T-helper 1 cell treated with Interleukin-12 subunit alpha and Interleukin-12 subunit beta and Interleukin-4 antibody, amounts not matched to agents 30 μg/mL and 1 μg/mL, for 36 hours (primary cell): ENCODE measurements around the gene OLFM1.
"Not testable (repeated sequence)": the region's sequence is repeated elsewhere in the genome, so short reads cannot be mapped to it uniquely, and the experiment has no call there.

Experiments
- H3K27ac Mint-ChIP-seq: one replicate; pipeline ENCODE4 v1.8.0; 2021; ENCODE audit warnings: mild to moderate bottlenecking, mixed read lengths
- H3K27me3 Mint-ChIP-seq: one replicate; pipeline ENCODE4 v1.8.0; 2021; ENCODE audit warnings: low read depth, mixed read lengths
- H3K36me3 Mint-ChIP-seq: one replicate; pipeline ENCODE4 v1.8.0; 2021; ENCODE audit warnings: low read depth, mixed read lengths
- H3K4me1 Mint-ChIP-seq: one replicate; pipeline ENCODE4 v1.8.0; 2021; ENCODE audit warnings: low read depth, mixed read lengths
- H3K4me3 Mint-ChIP-seq: one replicate; pipeline ENCODE4 v1.8.0; 2021; ENCODE audit warnings: mild to moderate bottlenecking, moderate library complexity, mixed read lengths
- H3K9me3 Mint-ChIP-seq: one replicate; pipeline ENCODE4 v1.8.0; 2021; ENCODE audit warnings: mixed read lengths

OLFM1 gene

GRCh38 chr9:135157856-135158563 lies 70.5 kb downstream of the OLFM1 start:
- Mint-ChIP-seq H3K36me3 (no peaks in the 10 kb centered on the region), H3K4me3 (no peak overlapping the region), H3K9me3 (no peaks in the 10 kb centered on the region), H3K4me1 (no peaks in the 10 kb centered on the region), H3K27me3 (peaks cover 4% of the 10 kb centered on the region), H3K27ac (no peak overlapping the region)

DNA sequence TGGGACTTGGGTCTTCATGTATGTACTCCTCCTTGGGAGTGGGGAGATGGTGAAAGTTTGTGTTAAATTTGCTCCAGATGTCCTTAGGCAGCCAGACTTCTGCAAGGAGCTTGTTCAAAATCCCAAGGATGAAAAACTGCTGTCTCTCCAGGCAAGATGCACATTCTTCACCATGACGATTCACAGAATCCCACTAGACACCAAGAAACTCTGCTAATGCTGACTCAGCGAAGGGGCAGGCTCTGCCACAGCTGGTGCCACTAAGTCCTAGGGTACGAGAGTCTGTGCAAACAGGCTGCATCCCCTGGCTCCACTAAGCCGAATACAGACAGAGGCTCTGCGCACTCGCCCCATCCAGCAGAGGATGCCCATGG lies 71.1 kb downstream of the OLFM1 start:
- Mint-ChIP-seq H3K4me3 (no peak overlapping the region), H3K27ac (no peak overlapping the region), H3K36me3 (no peaks in the 10 kb centered on the region), H3K4me1 (no peaks in the 10 kb centered on the region), H3K9me3 (no peaks in the 10 kb centered on the region), H3K27me3 (peaks cover 4% of the 10 kb centered on the region)

DNA sequence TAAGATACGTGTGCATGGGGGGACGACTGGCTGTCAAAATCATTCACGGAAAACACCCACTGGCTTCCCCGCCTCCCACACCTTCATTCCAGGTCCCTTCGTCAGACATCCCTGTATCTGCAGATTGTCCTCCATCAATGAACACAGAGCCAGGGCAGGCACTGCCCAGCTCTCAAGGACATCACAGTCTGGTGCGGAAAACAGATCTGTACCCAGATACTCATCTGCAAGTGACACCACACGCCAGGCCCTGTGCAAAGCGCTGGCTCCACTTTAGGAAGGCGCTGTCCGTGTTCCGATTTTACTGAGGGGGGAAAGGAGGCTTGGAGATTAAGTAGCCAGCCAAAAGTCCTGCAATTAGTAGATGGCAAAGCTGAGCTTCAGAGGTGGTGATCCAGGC lies 72.3 kb downstream of the OLFM1 start:
- no peaks in the 10 kb centered on the region for H3K9me3 Mint-ChIP-seq
- H3K36me3 Mint-ChIP-seq: no peaks in the 10 kb centered on the region
- no peaks in the 10 kb centered on the region for H3K4me1 Mint-ChIP-seq
- H3K4me3 Mint-ChIP-seq: no peak overlapping the region
- peaks cover 4% of the 10 kb centered on the region for H3K27me3 Mint-ChIP-seq
- H3K27ac Mint-ChIP-seq: no peak overlapping the region

DNA sequence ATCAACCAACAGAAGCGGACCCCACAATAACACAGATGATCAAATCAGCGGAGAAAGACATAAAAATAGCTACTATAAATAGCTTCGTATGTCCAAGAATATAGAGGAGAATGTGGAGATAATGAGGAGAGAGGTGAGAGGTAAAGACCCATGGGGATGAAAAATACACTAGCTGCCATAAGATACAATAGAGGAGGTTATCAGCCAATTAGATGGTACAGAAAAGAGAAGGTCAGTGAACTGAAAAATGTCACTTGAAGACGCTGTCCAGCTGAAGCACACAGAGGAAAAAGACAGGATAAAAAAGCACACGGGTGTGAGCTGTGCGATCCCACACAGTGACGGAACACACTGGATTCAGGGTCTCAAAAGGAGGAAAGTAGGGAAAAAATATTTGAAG lies 73.4 kb downstream of the OLFM1 start:
- no peaks in the 10 kb centered on the region for H3K4me1 Mint-ChIP-seq
- H3K36me3 Mint-ChIP-seq: no peaks in the 10 kb centered on the region
- H3K9me3 Mint-ChIP-seq: no peaks in the 10 kb centered on the region
- no peak overlapping the region for H3K4me3 Mint-ChIP-seq
- H3K27ac Mint-ChIP-seq: no peak overlapping the region
- H3K27me3 Mint-ChIP-seq: peaks cover 4% of the 10 kb centered on the region

GRCh38 chr9:135162599-135162998 lies 75.1 kb downstream of the OLFM1 start:
- H3K27me3 Mint-ChIP-seq, H3K36me3 Mint-ChIP-seq, H3K4me1 Mint-ChIP-seq, H3K4me3 Mint-ChIP-seq, H3K9me3 Mint-ChIP-seq, H3K27ac Mint-ChIP-seq: not testable (repeated sequence)

DNA sequence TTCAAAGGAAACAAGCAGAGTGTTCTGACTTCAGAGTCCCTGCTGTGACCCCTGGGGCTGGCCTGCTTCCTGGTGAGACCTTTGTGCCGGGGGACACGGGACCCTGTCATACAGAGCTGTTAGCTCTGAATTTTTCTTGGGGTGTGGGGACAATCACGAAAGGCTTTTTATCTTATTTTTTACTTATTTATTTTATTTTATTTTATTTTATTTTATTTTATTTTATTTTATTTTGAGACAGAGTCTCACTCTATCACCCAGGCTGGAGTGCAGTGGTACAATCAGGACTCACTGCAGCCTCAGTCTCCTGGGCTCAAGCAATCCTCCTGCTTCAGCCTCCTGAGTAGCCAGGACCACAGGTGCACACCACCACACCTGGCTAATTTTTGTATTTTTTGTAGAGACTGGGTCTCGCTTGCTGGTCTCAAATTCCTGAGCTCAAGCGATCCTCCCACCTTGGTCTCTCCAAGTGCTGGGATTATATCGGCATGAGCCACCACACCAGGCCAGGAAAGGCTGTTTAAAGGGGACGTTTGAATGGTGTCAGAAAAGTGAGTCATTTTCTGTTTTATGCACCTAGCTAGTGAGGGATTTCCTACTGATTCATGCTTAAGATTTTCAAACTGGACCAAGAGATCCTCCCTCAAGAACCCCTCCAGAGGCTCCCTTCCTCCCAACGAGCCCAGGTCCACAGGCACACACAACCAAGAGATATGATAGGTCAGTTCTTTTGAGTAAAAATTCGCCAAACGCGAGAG lies 75.7 kb downstream of the OLFM1 start:
- Mint-ChIP-seq H3K36me3 (no peaks in the 10 kb centered on the region), H3K4me1 (no peaks in the 10 kb centered on the region), H3K27me3 (no peaks in the 10 kb centered on the region), H3K9me3 (no peaks in the 10 kb centered on the region), H3K27ac (no peak overlapping the region), H3K4me3 (no peak overlapping the region)

DNA sequence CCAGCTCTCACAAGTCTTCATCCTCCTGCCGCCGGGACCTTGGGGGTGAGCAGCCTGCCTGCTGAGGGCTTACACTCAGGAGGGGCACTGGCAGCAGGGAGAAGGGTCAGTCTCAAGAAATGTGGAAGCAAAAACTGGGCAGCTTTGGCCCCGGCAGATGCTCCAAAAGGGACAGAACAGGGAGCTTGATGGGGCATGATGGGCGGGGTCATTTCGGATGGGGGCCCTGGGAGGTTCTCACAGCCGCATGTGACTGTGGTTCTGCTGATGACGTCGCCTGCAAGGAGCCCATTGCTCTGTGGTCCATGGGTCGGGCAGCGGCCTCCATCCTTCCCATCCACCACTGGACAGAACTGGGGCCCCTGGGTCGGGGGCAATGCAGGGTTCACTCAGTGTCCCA lies 76.6 kb downstream of the OLFM1 start:
- Mint-ChIP-seq H3K9me3 (no peaks in the 10 kb centered on the region), H3K36me3 (no peaks in the 10 kb centered on the region), H3K27me3 (no peaks in the 10 kb centered on the region), H3K4me1 (no peaks in the 10 kb centered on the region), H3K27ac (no peak overlapping the region), H3K4me3 (no peak overlapping the region)

- Mint-ChIP-seq H3K4me1 (no peaks in the 10 kb centered on the region), H3K4me3 (no peak overlapping the region), H3K9me3 (no peaks in the 10 kb centered on the region), H3K36me3 (no peaks in the 10 kb centered on the region), H3K27ac (no peak overlapping the region), H3K27me3 (no peaks in the 10 kb centered on the region)
Measured at GRCh38 chr9:135165003-135165711, 77.7 kb downstream of the OLFM1 start.

DNA sequence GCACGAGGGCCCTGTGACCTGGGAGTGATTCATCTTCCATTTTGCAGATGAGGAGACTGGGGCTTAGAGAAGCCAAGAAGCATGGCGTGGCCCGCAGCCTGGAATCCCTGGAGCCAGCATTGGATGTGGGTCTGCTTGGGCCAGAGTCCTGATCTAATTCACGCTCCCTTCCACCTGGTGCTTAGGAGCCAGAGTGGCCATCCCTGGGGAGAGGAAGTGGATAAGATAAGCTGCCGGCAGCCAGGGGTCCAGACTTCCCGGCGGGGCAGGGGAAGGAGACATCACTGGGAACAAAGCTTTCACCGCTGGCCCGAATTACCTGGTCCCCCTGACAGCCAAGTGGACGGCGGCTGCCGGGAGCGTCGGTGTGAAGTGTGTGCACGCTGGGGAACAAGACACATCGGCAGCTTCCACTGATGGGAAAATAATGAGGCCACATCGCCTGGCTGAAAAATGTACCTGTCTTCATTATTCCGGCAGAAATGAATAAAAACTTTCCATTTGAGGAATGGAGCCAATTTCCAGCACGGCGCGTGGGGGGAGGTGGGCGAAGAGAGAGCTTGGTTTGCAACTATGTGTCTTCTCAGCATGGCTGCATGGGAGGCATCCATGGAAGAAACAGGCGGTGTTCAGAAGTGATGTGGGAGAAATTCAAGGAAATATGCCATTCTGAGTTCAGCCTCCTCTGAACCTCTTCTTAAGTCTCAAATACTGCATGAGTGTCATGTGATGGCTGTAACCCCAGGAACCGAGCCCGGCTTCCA lies 78.5 kb downstream of the OLFM1 start:
- Mint-ChIP-seq H3K36me3 (no peaks in the 10 kb centered on the region), H3K4me1 (no peaks in the 10 kb centered on the region), H3K9me3 (no peaks in the 10 kb centered on the region), H3K27me3 (no peaks in the 10 kb centered on the region), H3K4me3 (no peak overlapping the region), H3K27ac (no peak overlapping the region)

- H3K27me3 Mint-ChIP-seq: no peaks in the 10 kb centered on the region
- H3K4me1 Mint-ChIP-seq: no peaks in the 10 kb centered on the region
- H3K27ac Mint-ChIP-seq: no peak overlapping the region
- H3K4me3 Mint-ChIP-seq: no peak overlapping the region
- no peaks in the 10 kb centered on the region for H3K36me3 Mint-ChIP-seq
- no peaks in the 10 kb centered on the region for H3K9me3 Mint-ChIP-seq
Measured at GRCh38 chr9:135166565-135166964, 79.1 kb downstream of the OLFM1 start.

DNA sequence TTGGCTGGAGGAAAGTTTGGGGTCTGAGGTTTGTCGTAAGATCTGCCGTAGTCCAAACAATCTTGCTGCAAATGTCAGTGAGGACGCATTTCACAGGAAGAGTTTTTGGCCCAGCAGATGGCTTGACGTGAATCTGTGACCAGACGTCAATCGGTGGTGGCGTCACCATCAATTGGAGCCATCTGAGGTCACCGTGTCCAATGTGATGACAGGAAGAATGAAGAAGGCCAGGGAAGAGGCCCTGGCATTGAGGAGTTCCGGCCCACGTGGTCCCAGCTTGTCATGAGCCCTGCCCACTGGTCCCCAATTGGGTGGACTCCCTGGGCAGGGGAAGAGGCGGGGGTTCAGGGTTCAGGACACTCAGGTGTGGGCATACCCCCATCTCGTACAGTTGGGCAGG lies 79.9 kb downstream of the OLFM1 start:
- Mint-ChIP-seq H3K36me3 (no peaks in the 10 kb centered on the region), H3K27me3 (no peaks in the 10 kb centered on the region), H3K9me3 (no peaks in the 10 kb centered on the region), H3K4me1 (no peaks in the 10 kb centered on the region), H3K4me3 (no peak overlapping the region), H3K27ac (no peak overlapping the region)

DNA sequence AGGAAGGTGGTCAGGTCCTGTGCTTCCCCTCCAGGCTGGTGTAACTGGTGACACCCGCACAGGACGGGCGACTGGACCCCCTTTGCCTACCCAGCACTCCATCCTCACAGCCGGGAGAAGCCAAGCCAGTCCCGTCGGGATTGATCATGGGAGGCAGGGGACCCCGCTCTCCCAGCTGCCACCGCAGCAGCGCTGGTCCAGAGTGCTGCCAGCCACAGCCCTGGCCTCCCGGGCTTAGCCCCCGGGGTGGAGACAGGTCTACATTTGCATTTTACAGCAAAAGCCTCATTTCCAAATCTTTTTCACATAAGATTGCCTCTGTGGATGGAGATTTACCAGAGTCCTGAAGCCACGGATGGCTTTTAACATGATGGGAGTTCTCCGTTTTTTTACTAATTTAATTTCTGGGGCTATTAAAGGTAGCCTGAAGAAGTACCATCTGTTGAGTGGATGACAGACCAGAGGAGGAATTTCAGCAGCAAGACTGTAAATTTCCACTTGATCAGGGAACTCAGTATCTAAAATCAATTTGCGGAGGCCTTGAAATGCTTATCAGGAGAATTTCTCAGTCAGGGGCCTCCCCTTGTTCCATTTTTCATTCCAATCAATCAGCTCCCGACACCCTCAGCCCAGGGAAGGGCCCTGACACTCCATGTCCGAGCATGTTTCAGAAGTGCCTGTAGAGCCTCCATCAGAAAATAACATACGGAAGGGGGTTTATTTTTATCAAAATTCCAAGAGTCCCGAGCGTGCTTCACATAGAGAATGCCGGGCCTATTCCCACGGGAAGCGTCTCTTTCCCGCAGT lies 80.6 kb downstream of the OLFM1 start:
- no peaks in the 10 kb centered on the region for H3K27me3 Mint-ChIP-seq
- no peaks in the 10 kb centered on the region for H3K9me3 Mint-ChIP-seq
- H3K36me3 Mint-ChIP-seq: no peaks in the 10 kb centered on the region
- no peaks in the 10 kb centered on the region for H3K4me1 Mint-ChIP-seq
- no peak overlapping the region for H3K4me3 Mint-ChIP-seq
- no peak overlapping the region for H3K27ac Mint-ChIP-seq

DNA sequence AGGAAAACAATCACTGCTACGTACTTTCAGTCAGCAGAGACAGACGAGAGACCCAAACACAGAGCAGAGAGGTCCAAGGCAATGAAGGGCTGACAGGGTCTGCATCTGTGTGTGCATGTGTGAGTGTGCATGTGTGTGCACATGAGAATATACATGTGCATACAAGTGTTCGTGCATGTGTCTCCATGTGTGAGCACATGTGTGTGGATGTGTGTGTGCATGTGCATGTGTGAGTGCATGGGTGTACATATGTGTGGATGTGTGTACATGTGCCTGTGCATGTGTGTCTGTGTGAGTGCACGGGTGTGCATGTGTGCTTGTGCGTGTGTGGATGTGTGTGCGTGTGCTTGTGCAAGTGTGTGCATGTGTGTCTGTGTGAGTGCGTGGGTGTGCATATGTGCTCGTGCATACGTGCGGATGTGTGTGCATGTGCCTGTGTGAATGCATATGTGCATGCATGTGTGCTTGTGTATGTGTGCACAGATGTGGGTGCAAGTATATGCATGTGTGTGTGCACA lies 82.3 kb downstream of the OLFM1 start:
- Mint-ChIP-seq H3K27me3 (no peaks in the 10 kb centered on the region), H3K9me3 (no peaks in the 10 kb centered on the region), H3K4me3 (no peak overlapping the region), H3K4me1 (no peaks in the 10 kb centered on the region), H3K27ac (no peak overlapping the region), H3K36me3 (no peaks in the 10 kb centered on the region)

- Mint-ChIP-seq H3K4me1 (no peaks in the 10 kb centered on the region), H3K36me3 (no peaks in the 10 kb centered on the region), H3K27ac (no peak overlapping the region), H3K4me3 (no peak overlapping the region), H3K9me3 (no peaks in the 10 kb centered on the region), H3K27me3 (no peaks in the 10 kb centered on the region)
Measured at GRCh38 chr9:135170535-135170934, 83.1 kb downstream of the OLFM1 start.
